HEK293 (cell line): ENCODE results near the gene HES7.

Experiments used
- BCL11B ChIP-seq: fragments of 450-650 bp; formaldehyde crosslinking; IDR thresholded peaks from 2 replicates; pipeline ENCODE4 v1.5.1; 2016; ENCODE audit warnings: low read depth, missing biosample characterization, missing genetic modification characterization
- EGR2 ChIP-seq: fragments of 450-650 bp; formaldehyde crosslinking; IDR thresholded peaks from 2 replicates; pipeline ENCODE4 v1.5.1; 2016; ENCODE audit warnings: low read depth, missing biosample characterization, missing genetic modification characterization
- FEZF1 ChIP-seq: fragments of 450-650 bp; formaldehyde crosslinking; IDR thresholded peaks from 2 replicates; pipeline ENCODE4 v1.5.1; 2016; ENCODE audit warnings: missing biosample characterization, missing genetic modification characterization
- OVOL3 ChIP-seq: fragments of 450-650 bp; formaldehyde crosslinking; IDR thresholded peaks from 2 replicates; pipeline ENCODE4 v1.5.1; 2016; ENCODE audit warnings: missing biosample characterization, missing genetic modification characterization
- SP3 ChIP-seq: fragments of 450-650 bp; formaldehyde crosslinking; IDR thresholded peaks from 2 replicates; pipeline ENCODE4 v1.5.1; 2016; ENCODE audit warnings: missing biosample characterization, missing genetic modification characterization
- TSHZ1 ChIP-seq: fragments of 450-650 bp; formaldehyde crosslinking; IDR thresholded peaks from 2 replicates; pipeline ENCODE4 v1.5.1; 2016; ENCODE audit warnings: missing biosample characterization, missing genetic modification characterization, borderline replicate concordance
- ZBTB48 ChIP-seq: fragments of 450-650 bp; formaldehyde crosslinking; IDR thresholded peaks from 2 replicates; pipeline ENCODE4 v1.5.1; 2016; ENCODE audit warnings: missing biosample characterization, missing genetic modification characterization
- ZBTB7A ChIP-seq: fragments of 450-650 bp; formaldehyde crosslinking; IDR thresholded peaks from 2 replicates; pipeline ENCODE4 v1.5.1; 2016; ENCODE audit warnings: low read depth, missing biosample characterization, missing genetic modification characterization
- ZBTB8A ChIP-seq: fragments of 450-650 bp; formaldehyde crosslinking; IDR thresholded peaks from 2 replicates; pipeline ENCODE4 v1.5.1; 2016; ENCODE audit warnings: missing biosample characterization, missing genetic modification characterization
- ZFHX2 ChIP-seq: fragments of 450-650 bp; formaldehyde crosslinking; conservative IDR thresholded peaks from 2 replicates; pipeline ENCODE4 v1.5.1; 2016; ENCODE audit warnings: missing biosample characterization, missing genetic modification characterization
- ZNF132 ChIP-seq: fragments of 450-650 bp; formaldehyde crosslinking; IDR thresholded peaks from 2 replicates; pipeline ENCODE4 v1.5.1; 2017; ENCODE audit warnings: missing biosample characterization, missing genetic modification characterization, borderline replicate concordance
- ZNF19 ChIP-seq: fragments of 450-650 bp; formaldehyde crosslinking; IDR thresholded peaks from 2 replicates; pipeline ENCODE4; 2016; ENCODE audit warnings: missing biosample characterization, missing genetic modification characterization, low read depth
- ZNF211 ChIP-seq: fragments of 450-650 bp; formaldehyde crosslinking; IDR thresholded peaks from 2 replicates; pipeline ENCODE4 v1.5.1; 2016; ENCODE audit warnings: low read depth, missing biosample characterization, missing genetic modification characterization
- ZNF214 ChIP-seq: fragments of 450-650 bp; formaldehyde crosslinking; IDR thresholded peaks from 2 replicates; pipeline ENCODE4 v1.5.1; 2017; ENCODE audit warnings: missing biosample characterization, mild to moderate bottlenecking, missing genetic modification characterization, borderline replicate concordance
- ZNF311 ChIP-seq: fragments of 450-650 bp; formaldehyde crosslinking; IDR thresholded peaks from 2 replicates; pipeline ENCODE4 v1.5.1; 2017; ENCODE audit warnings: missing biosample characterization, missing genetic modification characterization, borderline replicate concordance
- ZNF341 ChIP-seq: fragments of 450-650 bp; formaldehyde crosslinking; IDR thresholded peaks from 2 replicates; pipeline ENCODE4; 2016; ENCODE audit warnings: low read depth, missing biosample characterization, missing genetic modification characterization
- ZNF404 ChIP-seq: fragments of 450-650 bp; formaldehyde crosslinking; IDR thresholded peaks from 2 replicates; pipeline ENCODE4 v1.5.1; 2017; ENCODE audit warnings: missing biosample characterization, missing genetic modification characterization
- ZNF561 ChIP-seq: fragments of 450-650 bp; IDR thresholded peaks from 2 replicates; pipeline ENCODE4 v1.5.1; 2018; ENCODE audit warnings: missing biosample characterization, missing genetic modification characterization, borderline replicate concordance
- ZNF701 ChIP-seq: fragments of 450-650 bp; formaldehyde crosslinking; IDR thresholded peaks from 2 replicates; pipeline ENCODE4 v1.5.1; 2016; ENCODE audit warnings: missing biosample characterization, missing genetic modification characterization
- ZNF704 ChIP-seq: fragments of 450-650 bp; formaldehyde crosslinking; IDR thresholded peaks from 2 replicates; pipeline ENCODE4 v1.5.1; 2016; ENCODE audit warnings: missing biosample characterization, missing genetic modification characterization
- ZNF792 ChIP-seq: fragments of 450-650 bp; formaldehyde crosslinking; IDR thresholded peaks from 2 replicates; pipeline ENCODE4 v1.5.1; 2016; ENCODE audit warnings: missing biosample characterization, missing genetic modification characterization
- TF ChIP-seq, protein P1 (sequence below): fragments of 450-650 bp; formaldehyde crosslinking; IDR thresholded peaks from 2 replicates; pipeline ENCODE4 v1.5.1; 2016; ENCODE audit warnings: missing biosample characterization, missing genetic modification characterization, low read depth
- TF ChIP-seq, protein P2 (sequence below): fragments of 450-650 bp; formaldehyde crosslinking; IDR thresholded peaks from 2 replicates; pipeline ENCODE4 v1.5.1; 2017; ENCODE audit warnings: missing biosample characterization, mild to moderate bottlenecking, missing genetic modification characterization, moderate library complexity
- TF ChIP-seq, protein P3 (sequence below): fragments of 450-650 bp; formaldehyde crosslinking; IDR thresholded peaks from 2 replicates; pipeline ENCODE4 v1.5.1; 2016; ENCODE audit warnings: missing biosample characterization, missing genetic modification characterization
- TF ChIP-seq, protein P4 (sequence below): fragments of 450-650 bp; formaldehyde crosslinking; IDR thresholded peaks from 2 replicates; pipeline ENCODE4 v1.5.1; 2016; ENCODE audit warnings: missing biosample characterization, missing genetic modification characterization
- TF ChIP-seq, protein P5 (sequence below): fragments of 450-650 bp; formaldehyde crosslinking; IDR thresholded peaks from 2 replicates; pipeline ENCODE4 v1.5.1; 2016; ENCODE audit warnings: missing biosample characterization, missing genetic modification characterization

The HES7 gene

GRCh38 chr17:8118769-8119580, 4.9 kb downstream of the HES7 start (continued):
- TF ChIP-seq SP3 (tag by site-specific recombination) (no peak), ZBTB7A (tag by site-specific recombination) (no peak), ZNF404 (tag by site-specific recombination) (no peak), ZNF704 (tag by site-specific recombination) (no peak), ZNF792 (tag by site-specific recombination) (no peak), ZNF19 (tag by site-specific recombination) (no peak), TSHZ1 (tag by site-specific recombination) (no peak), ZNF561 (tag by site-specific recombination) (peak; percentile 80; the same call in 1 of the 2 replicates), FEZF1 (tag by site-specific recombination) (peak; percentile 72), EGR2 (tag by site-specific recombination) (no peak), ZNF211 (tag by site-specific recombination) (no peak), ZNF311 (tag by site-specific recombination) (no peak), ZFHX2 (tag by site-specific recombination) (no peak), ZNF701 (tag by site-specific recombination) (no peak), ZNF132 (tag by site-specific recombination) (no peak), OVOL3 (tag by site-specific recombination) (no peak), ZBTB8A (tag by site-specific recombination) (peak; percentile 78), BCL11B (tag by site-specific recombination) (no peak), ZNF214 (tag by site-specific recombination) (no peak), ZNF341 (tag by site-specific recombination) (no peak), ZBTB48 (tag by site-specific recombination) (peak; percentile 77)
- TF ChIP-seq, protein P1, sequence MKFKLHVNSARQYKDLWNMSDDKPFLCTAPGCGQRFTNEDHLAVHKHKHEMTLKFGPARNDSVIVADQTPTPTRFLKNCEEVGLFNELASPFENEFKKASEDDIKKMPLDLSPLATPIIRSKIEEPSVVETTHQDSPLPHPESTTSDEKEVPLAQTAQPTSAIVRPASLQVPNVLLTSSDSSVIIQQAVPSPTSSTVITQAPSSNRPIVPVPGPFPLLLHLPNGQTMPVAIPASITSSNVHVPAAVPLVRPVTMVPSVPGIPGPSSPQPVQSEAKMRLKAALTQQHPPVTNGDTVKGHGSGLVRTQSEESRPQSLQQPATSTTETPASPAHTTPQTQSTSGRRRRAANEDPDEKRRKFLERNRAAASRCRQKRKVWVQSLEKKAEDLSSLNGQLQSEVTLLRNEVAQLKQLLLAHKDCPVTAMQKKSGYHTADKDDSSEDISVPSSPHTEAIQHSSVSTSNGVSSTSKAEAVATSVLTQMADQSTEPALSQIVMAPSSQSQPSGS (tag by site-specific recombination): no peak
- TF ChIP-seq, protein P2, sequence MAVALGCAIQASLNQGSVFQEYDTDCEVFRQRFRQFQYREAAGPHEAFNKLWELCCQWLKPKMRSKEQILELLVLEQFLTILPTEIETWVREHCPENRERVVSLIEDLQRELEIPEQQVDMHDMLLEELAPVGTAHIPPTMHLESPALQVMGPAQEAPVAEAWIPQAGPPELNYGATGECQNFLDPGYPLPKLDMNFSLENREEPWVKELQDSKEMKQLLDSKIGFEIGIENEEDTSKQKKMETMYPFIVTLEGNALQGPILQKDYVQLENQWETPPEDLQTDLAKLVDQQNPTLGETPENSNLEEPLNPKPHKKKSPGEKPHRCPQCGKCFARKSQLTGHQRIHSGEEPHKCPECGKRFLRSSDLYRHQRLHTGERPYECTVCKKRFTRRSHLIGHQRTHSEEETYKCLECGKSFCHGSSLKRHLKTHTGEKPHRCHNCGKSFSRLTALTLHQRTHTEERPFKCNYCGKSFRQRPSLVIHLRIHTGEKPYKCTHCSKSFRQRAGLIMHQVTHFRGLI: no peak
- TF ChIP-seq, protein P3, sequence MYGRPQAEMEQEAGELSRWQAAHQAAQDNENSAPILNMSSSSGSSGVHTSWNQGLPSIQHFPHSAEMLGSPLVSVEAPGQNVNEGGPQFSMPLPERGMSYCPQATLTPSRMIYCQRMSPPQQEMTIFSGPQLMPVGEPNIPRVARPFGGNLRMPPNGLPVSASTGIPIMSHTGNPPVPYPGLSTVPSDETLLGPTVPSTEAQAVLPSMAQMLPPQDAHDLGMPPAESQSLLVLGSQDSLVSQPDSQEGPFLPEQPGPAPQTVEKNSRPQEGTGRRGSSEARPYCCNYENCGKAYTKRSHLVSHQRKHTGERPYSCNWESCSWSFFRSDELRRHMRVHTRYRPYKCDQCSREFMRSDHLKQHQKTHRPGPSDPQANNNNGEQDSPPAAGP: no peak; the same call in 1 of the 2 replicates
- TF ChIP-seq, protein P4, sequence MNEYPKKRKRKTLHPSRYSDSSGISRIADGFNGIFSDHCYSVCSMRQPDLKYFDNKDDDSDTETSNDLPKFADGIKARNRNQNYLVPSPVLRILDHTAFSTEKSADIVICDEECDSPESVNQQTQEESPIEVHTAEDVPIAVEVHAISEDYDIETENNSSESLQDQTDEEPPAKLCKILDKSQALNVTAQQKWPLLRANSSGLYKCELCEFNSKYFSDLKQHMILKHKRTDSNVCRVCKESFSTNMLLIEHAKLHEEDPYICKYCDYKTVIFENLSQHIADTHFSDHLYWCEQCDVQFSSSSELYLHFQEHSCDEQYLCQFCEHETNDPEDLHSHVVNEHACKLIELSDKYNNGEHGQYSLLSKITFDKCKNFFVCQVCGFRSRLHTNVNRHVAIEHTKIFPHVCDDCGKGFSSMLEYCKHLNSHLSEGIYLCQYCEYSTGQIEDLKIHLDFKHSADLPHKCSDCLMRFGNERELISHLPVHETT (tag by site-specific recombination): peak; percentile 68
- TF ChIP-seq, protein P5, sequence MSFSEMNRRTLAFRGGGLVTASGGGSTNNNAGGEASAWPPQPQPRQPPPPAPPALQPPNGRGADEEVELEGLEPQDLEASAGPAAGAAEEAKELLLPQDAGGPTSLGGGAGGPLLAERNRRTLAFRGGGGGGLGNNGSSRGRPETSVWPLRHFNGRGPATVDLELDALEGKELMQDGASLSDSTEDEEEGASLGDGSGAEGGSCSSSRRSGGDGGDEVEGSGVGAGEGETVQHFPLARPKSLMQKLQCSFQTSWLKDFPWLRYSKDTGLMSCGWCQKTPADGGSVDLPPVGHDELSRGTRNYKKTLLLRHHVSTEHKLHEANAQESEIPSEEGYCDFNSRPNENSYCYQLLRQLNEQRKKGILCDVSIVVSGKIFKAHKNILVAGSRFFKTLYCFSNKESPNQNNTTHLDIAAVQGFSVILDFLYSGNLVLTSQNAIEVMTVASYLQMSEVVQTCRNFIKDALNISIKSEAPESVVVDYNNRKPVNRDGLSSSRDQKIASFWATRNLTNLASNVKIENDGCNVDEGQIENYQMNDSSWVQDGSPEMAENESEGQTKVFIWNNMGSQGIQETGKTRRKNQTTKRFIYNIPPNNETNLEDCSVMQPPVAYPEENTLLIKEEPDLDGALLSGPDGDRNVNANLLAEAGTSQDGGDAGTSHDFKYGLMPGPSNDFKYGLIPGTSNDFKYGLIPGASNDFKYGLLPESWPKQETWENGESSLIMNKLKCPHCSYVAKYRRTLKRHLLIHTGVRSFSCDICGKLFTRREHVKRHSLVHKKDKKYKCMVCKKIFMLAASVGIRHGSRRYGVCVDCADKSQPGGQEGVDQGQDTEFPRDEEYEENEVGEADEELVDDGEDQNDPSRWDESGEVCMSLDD (tag by site-specific recombination): no peak; the same call in 1 of the 2 replicates
